Panc1 (cell line): Measurements from ENCODE around the gene PROSER1. TPM values are rescaled to one million over a fixed set of nuclear protein-coding genes. Genes with fewer than 3 reads are reported as not detected.

Experiments used
- ATAC-seq: fragments of 200-7000 bp; cut with Tn5 transposase; 2 replicates; pipeline ENCODE4 v1.9.1; 2020; ENCODE audit warnings: mild to moderate bottlenecking, moderate library complexity
- BruUV-seq: library from RNA; stranded (reverse); fragments of 400-500 nt; replicated peaks from 2 replicates; lab custom pipeline; 2021; lab: Mats Ljungman, UMichigan
- CTCF ChIA-PET: fragments of 300-600 bp; sonication (Branson Sonifier 250); formaldehyde crosslinking; loops from one replicate; lab custom pipeline; 2022; ENCODE audit warnings: antibody characterized with exemption; lab: Charles Lee
- POLR2A ChIA-PET: fragments of 300-600 bp; sonication (Branson Sonifier 250); formaldehyde crosslinking; loops from one replicate; lab custom pipeline; 2022; ENCODE audit warnings: antibody characterized with exemption; lab: Charles Lee
- DNase-seq: peaks from one replicate; pipeline ENCODE4 v3.0.0-alpha.2; 2010; ENCODE audit warnings: low read depth, low spot score
- H3K27ac ChIP-seq: 2 replicates; pipeline ENCODE4 v1.5.1; 2011; ENCODE audit warnings: mild to moderate bottlenecking, low read length, inconsistent platforms
- H3K27me3 ChIP-seq: fragments of 200-500 bp; sonication (Bioruptor generic); 2 replicates; pipeline ENCODE4 v1.6.0; 2014; ENCODE audit warnings: low read length, inconsistent platforms; ENCODE audit not compliant: control insufficient read depth, insufficient read depth
- H3K36me3 ChIP-seq: fragments of 200-500 bp; sonication (Bioruptor generic); 2 replicates; pipeline ENCODE4 v1.5.1; 2014; ENCODE audit warnings: inconsistent platforms, mild to moderate bottlenecking, low read length, moderate library complexity; ENCODE audit not compliant: control insufficient read depth, insufficient read depth
- H3K4me1 ChIP-seq: 2 replicates; pipeline ENCODE4 v1.5.1; 2011; ENCODE audit warnings: inconsistent platforms, mild to moderate bottlenecking, low read length, moderate library complexity; ENCODE audit not compliant: control insufficient read depth, insufficient read depth
- H3K4me3 ChIP-seq, 2 experiments: 2 replicates each; pipeline ENCODE4 v1.5.1; 2011 to 2012; ENCODE audit warnings: low read depth in 2 of 2, low read length in 2 of 2, mild to moderate bottlenecking in 2 of 2, inconsistent platforms in 1 of 2, moderate library complexity in 1 of 2
- H3K9me3 ChIP-seq: fragments of 200-500 bp; sonication (Bioruptor generic); 2 replicates; pipeline ENCODE4 v1.5.1; 2014; ENCODE audit warnings: low read depth, mild to moderate bottlenecking, inconsistent platforms, low read length, moderate library complexity; ENCODE audit not compliant: control insufficient read depth, insufficient read depth
- POLR2AphosphoS5 ChIP-seq: IDR thresholded peaks from 2 replicates; pipeline ENCODE4 v1.6.1; 2012; ENCODE audit warnings: mild to moderate bottlenecking, low read depth, low read length, moderate library complexity
- SIN3A ChIP-seq: IDR thresholded peaks from 2 replicates; pipeline ENCODE4 v1.6.1; 2012; ENCODE audit warnings: low read depth, mild to moderate bottlenecking, low read length, moderate library complexity, borderline replicate concordance; ENCODE audit not compliant: insufficient read depth
- TCF7L2 ChIP-seq: IDR thresholded peaks from 2 replicates; pipeline ENCODE4 v1.6.1; 2011; ENCODE audit warnings: mild to moderate bottlenecking, low read depth, low read length, inconsistent platforms
- in situ Hi-C: cut with HindIII; loops from 2 replicates; pipeline ENCODE4 v1.10.0; 2016; ENCODE audit warnings: low sequenced_read_pairs, low pct_unique_long_range_greater_than_20kb
- intact Hi-C: fragments of 100-400 bp; cut with micrococcal nuclease; formaldehyde crosslinking; loops from one replicate; pipeline ENCODE4 v1.10.0; 2022; ENCODE audit not compliant: unreplicated experiment
- total RNA-seq: library from RNA; stranded (reverse); gene quantifications from one replicate; pipeline ENCODE4 v1.2.1, GENCODE V29; 2021; ENCODE audit not compliant: unreplicated experiment
- TF ChIP-seq, protein P1 (sequence below), 2 experiments: IDR thresholded peaks; 2 replicates each; pipeline ENCODE4 v1.6.1; 2011 to 2012; ENCODE audit warnings: low read depth in 2 of 2, control low read depth in 1 of 2, low read length in 1 of 2, mild to moderate bottlenecking in 1 of 2, moderate library complexity in 1 of 2; ENCODE audit not compliant: insufficient read depth in 1 of 2
- TF ChIP-seq, protein P2 (sequence below): fragments of 450-650 bp; IDR thresholded peaks from 2 replicates; pipeline ENCODE4 v1.5.1; 2017; ENCODE audit warnings: mild to moderate bottlenecking

PROSER1 gene
- total RNA-seq, 1 experiment from 2014 or later: 24.7 TPM

DNA sequence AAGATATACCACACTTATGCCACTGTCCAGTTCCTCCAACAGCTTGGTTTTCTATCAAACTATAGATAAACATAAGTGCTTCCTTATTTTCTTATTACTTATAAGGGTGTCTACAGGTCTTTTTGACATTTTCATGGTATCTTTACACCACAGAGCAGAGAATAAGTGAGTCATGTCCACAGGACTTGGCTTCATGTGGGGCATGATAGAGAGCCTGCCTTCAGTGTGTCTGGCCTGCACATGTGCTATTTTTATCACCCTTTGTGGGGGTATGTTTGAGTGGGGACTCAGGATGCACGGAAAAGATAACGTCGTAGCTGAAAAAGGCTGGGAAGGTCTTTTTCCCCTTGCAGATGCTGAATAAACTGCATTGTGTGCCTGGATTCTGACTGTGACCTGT lies 39.1 kb downstream of the PROSER1 start:
- in situ Hi-C loops: no loop called here
- no peak for ATAC-seq

DNA sequence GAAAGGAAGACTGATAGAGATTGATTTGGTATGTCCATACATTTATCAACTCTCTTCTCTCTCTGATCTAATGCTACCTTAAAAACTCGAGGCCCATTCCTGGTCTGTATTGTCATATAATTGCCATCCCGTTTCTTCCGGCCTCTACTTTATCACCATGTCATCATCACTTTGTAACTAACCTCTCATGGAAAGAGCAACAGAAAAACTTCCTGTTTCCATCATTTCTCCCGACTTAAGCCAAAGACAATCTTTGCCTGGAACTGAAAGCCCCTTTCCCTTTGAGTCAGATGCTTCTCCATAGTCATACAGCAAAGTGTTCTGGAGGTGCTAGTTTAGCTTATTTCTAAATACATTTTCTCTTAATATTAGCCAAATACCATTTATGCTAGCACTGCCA lies 44.5 kb downstream of the PROSER1 start:
- Histone ChIP-seq H3K9me3 (no peaks in the 10 kb centered on the region), H3K4me3 (no peak overlapping the region), H3K4me1 (no peaks in the 10 kb centered on the region), H3K36me3 (no peaks in the 10 kb centered on the region), H3K27ac (no peak overlapping the region), H3K27me3 (no peaks in the 10 kb centered on the region)
- TF ChIP-seq, protein P1, sequence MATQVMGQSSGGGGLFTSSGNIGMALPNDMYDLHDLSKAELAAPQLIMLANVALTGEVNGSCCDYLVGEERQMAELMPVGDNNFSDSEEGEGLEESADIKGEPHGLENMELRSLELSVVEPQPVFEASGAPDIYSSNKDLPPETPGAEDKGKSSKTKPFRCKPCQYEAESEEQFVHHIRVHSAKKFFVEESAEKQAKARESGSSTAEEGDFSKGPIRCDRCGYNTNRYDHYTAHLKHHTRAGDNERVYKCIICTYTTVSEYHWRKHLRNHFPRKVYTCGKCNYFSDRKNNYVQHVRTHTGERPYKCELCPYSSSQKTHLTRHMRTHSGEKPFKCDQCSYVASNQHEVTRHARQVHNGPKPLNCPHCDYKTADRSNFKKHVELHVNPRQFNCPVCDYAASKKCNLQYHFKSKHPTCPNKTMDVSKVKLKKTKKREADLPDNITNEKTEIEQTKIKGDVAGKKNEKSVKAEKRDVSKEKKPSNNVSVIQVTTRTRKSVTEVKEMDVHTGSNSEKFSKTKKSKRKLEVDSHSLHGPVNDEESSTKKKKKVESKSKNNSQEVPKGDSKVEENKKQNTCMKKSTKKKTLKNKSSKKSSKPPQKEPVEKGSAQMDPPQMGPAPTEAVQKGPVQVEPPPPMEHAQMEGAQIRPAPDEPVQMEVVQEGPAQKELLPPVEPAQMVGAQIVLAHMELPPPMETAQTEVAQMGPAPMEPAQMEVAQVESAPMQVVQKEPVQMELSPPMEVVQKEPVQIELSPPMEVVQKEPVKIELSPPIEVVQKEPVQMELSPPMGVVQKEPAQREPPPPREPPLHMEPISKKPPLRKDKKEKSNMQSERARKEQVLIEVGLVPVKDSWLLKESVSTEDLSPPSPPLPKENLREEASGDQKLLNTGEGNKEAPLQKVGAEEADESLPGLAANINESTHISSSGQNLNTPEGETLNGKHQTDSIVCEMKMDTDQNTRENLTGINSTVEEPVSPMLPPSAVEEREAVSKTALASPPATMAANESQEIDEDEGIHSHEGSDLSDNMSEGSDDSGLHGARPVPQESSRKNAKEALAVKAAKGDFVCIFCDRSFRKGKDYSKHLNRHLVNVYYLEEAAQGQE (IDR thresholded peaks at IDR 0.05; ENCODE audit: insufficient read depth in 1 of 2, low read depth in 2 of 2, low read length in 1 of 2): no peak
- TF ChIP-seq POLR2AphosphoS5 (no peak), TCF7L2 (no peak), SIN3A (no peak)
- TF ChIP-seq, protein P2, sequence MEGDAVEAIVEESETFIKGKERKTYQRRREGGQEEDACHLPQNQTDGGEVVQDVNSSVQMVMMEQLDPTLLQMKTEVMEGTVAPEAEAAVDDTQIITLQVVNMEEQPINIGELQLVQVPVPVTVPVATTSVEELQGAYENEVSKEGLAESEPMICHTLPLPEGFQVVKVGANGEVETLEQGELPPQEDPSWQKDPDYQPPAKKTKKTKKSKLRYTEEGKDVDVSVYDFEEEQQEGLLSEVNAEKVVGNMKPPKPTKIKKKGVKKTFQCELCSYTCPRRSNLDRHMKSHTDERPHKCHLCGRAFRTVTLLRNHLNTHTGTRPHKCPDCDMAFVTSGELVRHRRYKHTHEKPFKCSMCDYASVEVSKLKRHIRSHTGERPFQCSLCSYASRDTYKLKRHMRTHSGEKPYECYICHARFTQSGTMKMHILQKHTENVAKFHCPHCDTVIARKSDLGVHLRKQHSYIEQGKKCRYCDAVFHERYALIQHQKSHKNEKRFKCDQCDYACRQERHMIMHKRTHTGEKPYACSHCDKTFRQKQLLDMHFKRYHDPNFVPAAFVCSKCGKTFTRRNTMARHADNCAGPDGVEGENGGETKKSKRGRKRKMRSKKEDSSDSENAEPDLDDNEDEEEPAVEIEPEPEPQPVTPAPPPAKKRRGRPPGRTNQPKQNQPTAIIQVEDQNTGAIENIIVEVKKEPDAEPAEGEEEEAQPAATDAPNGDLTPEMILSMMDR: no peak
- DNase-seq (no peak), ATAC-seq (no peak)
- CTCF ChIA-PET: no interaction called here
- intact Hi-C loops: no loop called here
- POLR2A ChIA-PET: no interaction called here
- in situ Hi-C loops: no loop called here
- BruUV-seq: no TSS peak

More for the DNA sequence above, 39.1 kb downstream of the PROSER1 start:
- Histone ChIP-seq H3K36me3 (no peaks in the 10 kb centered on the region), H3K9me3 (no peaks in the 10 kb centered on the region), H3K4me1 (no peaks in the 10 kb centered on the region), H3K27ac (no peak overlapping the region), H3K27me3 (no peaks in the 10 kb centered on the region), H3K4me3 (no peak overlapping the region)
- BruUV-seq: no TSS peak
- intact Hi-C loops: no loop called here
- no peak for DNase-seq
- TF ChIP-seq SIN3A (no peak), POLR2AphosphoS5 (no peak), TCF7L2 (no peak)
- TF ChIP-seq, protein P2: no peak
- TF ChIP-seq, protein P1 (IDR thresholded peaks at IDR 0.05; ENCODE audit: insufficient read depth in 1 of 2, low read depth in 2 of 2, low read length in 1 of 2): no peak
- CTCF ChIA-PET: no interaction called here
- POLR2A ChIA-PET: no interaction called here
